SKM-1 treated with dmso at 0.1 percent for 144 hours (cell line): ENCODE measurements around the gene FIG4.
"Not testable (repeated sequence)": the region's sequence is repeated elsewhere in the genome, so short reads cannot be mapped to it uniquely, and the experiment has no call there.

Source experiments
- DNase-seq: peaks from one replicate; lab custom pipeline; 2025; ENCODE audit not compliant: unreplicated experiment; lab: John Stamatoyannopoulos, UW

FIG4 gene

GRCh38 chr6:109840796-109841195 is 149.7 kb downstream of the FIG4 start:
- no peak for DNase-seq

DNA sequence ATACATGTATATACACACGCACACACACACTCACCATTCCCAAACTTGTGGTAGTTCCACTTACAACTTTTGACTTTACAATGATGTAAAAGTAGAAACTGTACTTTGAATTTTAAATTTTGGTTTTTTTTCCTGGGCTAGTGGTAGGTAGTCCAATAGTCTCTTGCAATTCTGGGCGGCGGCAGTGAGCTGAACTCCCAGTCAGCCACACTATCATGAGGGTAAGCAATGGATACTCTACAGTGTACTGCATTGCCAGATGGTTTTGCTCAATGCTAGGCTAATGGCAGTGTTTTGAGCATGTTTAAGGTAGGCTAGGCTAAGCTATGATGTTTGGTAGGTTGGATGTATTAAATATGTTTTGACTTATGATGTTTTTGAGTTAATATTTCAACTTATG is 150.8 kb downstream of the FIG4 start:
- no peak for DNase-seq

- DNase-seq = no peak
Observed at GRCh38 chr6:109852713-109853112, 161.6 kb downstream of the FIG4 start.

DNA sequence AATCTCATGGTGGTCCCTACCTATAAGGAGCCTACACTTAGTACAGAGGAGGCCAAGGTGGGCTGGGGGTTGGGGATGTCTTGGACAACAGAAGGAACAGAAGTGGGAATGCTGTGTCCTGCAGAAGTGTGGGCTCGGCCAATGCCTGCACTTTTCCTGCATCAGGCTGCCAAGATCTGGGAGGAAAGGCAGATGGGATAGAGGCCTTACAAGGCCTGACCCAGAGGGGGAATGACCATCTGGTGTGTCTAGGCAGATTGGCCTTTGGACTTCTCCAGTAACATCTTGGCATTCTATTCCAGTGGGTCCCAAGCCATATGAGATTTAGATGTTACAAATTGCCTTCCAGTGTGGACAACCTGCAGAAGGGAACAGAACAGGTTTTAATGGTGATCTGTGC is 162.3 kb downstream of the FIG4 start:
- no peak for DNase-seq

- DNase-seq = no peak
Observed at GRCh38 chr6:109853951-109854350, 162.9 kb downstream of the FIG4 start.

DNA sequence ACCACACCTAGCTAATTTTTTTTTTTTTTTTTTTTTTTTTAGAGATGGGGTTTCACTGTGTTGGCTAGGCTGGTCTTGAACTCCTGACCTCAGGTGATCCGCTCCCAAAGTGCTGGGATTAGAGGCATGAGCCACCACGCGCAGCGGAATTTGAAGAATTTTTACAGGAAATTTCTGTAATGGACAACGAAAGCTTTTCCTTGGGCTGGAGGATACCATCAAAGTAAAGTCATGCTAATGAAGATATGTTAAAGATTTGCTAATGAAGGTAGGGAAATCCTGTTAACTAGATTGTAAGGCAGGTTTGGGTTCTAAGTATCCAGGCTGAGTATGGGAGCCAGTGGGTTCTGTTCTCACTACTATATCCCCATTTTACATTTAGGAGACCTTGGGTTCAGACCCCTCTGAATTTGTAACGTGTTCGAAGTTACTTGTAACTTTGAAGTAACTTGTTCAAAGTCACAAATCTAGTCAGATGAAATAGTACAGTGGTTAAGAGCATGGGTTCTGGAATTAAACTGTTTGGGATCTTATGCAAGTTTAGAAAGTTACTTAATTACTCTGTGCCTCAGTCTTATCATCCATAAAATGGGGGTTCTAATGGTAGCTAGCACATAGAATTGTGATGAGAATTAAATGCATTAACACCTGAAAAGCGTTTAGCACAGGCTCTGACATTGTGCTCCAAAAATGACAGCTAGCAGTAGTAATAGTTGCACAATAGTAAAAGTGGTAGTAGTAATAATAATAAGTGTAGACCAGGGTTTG is 163.6 kb downstream of the FIG4 start:
- DNase-seq = no peak

DNA sequence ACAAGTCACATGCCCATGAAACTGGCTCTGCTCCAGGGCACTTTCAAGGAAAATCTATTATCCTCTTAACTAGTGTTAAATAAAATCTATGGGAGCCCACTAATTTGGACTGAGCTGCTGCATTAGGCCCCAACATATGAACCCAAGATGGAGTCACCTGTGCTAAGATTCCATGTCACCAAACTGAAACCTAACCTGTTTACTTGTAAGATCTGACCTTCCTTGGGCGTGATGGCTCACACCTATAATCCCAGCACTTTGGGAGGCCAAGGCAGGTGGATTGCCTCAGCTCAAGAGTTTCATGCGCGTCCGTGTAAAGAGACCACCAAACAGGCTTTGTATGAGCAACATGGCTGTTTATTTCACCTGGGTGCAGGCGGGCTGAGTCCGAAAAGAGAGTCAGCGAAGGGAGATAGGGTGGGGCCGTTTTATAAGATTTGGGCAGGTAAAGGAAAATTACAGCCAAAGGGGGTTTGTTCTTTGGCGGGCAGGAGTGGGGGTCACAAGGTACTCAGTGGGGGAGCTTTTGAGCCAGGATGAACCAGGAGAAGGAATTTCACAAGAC is 164.5 kb downstream of the FIG4 start:
- not testable (repeated sequence) for DNase-seq

GRCh38 chr6:109861946-109862345 is 170.8 kb downstream of the FIG4 start:
- no peak for DNase-seq

DNA sequence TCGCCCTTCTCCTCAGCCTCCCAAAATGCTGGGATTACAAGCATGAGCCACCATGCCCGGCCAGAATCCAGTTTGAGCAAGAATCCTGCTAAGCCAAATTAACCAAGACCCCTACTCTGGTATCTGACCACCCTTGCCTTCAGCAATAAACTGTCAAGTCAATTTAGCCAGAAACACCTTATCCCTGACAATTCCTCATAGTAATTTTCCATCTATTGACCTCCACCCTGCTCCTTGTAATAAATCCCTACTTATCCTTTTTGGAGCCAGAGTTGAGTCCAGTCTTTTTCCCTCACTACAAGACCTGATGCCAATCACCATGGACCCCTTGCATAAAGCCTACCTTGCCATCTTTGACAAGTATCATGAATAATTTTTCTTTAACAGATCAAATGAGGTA is 173.0 kb downstream of the FIG4 start:
- DNase-seq = no peak

DNA sequence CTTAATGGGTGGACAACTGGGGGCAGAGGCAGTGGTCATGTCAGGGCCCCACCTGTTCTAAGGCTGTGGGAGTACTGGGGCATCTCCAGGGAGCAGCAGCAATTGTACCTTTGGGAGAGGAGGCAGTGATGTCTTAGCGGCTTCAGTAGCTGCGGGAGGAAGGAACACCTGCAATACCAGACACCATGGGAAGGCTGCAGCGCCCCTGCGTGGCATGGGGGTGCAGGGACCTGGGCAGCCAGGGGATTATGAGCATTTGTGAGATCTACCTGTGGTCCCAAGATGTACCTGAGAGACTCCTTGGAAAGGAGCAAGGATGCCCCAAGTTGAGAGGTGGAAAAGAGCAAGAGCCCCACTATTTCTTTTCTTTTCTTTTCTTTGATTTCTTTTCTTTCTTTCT is 174.9 kb downstream of the FIG4 start:
- no peak for DNase-seq

DNA sequence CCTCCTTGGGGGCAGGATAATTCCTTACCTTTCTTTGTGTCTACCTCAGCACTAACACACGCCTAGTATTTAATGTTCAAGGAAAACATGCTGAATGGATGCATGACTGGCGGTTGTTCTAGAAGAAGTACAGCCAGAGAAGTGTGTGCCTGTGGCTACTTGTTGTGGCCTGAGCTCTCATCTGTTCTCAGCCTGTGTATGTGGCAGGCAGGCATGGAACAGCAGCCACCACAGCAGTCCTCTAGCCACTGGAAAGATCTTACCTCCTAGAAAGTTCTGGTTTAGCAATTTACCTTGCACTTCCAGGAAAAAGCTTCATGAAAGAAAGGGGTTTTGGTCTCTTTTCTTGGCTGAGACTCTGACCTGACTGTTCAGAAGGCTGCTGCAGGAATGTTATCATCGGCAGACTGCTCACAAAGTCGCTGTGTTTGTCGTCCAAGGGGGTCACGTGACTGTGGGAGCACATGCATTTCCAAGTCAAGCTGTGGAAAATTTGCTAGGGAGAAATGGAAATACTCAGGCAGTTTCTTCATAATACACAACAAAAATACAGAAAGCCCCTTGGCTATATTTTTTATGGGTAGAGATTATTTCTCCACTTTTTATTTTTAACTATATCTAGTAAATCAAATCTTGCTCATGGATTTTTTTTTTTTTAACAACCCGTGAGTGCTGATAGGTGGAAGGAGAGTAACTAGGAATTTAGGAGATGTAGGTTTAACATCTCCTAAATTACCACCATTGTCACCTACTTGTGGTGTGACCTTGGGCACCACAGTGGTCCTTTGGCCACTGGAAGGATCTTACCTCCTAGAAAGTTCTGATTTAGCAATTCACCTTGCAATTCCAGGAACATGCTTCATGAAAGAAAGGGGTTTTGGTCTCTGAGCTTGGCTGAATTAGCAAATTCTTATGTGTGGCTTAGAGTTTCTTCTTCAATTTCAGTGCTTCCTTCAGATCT is 176.2 kb downstream of the FIG4 start:
- no peak for DNase-seq

DNA sequence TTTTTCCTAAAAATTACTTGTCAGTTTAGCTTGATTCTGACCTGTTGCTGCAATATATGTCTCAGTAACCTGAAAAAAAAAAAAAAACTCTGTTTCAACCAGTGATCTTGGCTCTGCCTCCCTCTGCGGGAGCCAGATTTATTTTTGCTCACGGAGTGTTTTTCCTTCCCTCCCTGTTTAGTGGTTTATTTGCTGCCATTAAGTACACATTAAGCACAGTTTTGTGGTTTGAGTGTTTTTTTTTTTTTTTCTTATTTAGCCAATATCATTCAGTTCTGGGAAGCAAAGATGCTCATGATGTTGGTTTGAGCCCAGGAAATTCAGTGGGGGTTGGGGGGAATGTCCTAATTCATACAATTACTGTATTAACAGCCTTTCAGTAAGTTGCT is 176.9 kb downstream of the FIG4 start:
- no peak for DNase-seq

GRCh38 chr6:109869398-109870088 is 178.4 kb downstream of the FIG4 start:
- DNase-seq = not testable (repeated sequence)

GRCh38 chr6:109870089-109870410 is 179.0 kb downstream of the FIG4 start:
- DNase-seq = no peak

DNA sequence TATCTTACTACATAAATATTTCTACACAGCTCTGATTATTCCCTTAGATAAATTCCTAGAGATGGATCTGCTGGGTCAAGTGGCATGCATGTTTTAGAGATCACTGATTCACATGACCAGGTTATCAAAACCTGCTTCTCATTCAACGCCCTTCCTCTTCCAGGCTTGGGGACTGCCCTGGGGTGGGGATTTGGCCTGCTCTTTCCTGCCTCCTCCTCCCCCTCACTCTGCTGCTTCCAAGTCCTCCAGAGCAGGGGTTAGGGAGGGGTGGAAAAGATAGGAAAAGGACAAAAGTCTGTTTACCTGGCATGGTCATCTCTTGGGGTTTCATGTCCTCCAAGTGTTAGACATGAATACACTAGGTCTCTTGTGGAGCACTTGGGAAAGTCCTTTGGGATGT is 181.5 kb downstream of the FIG4 start:
- DNase-seq = no peak

DNA sequence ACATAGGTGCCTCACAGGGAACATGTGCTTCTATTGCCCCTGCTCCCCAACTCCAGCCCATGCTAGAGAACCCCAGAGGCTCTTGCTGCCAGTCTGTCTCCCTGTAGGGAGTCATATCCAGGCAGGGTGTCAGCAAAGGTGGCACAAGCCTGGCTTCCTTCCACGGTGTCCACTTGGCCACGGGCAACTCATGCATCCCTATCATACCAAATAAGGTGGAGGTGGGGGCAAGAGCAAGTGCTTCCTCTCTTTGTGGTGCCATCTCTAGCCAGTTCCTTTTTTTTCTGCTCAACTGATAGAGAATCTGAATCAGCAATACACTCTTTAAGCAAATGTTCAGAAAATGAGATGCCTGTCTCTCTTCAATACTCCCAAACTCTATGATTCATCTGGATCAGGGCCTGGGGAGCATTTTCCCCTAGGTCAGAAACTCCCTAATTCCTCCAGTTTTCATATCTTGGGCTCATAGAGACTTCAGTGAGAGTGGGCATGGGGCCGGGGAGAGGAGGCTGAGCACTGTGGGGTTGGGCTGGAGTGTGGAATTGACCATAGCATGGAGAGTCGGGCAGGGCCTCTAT is 182.0 kb downstream of the FIG4 start:
- peak; percentile 75 for DNase-seq

- no peak for DNase-seq
Observed at GRCh38 chr6:109874086-109874485, 183.0 kb downstream of the FIG4 start.

GRCh38 chr6:109874621-109875020 is 183.5 kb downstream of the FIG4 start:
- no peak for DNase-seq
